ENCODE measurements around the gene CIT. TPM values are rescaled to one million over a fixed set of nuclear protein-coding genes. Genes with fewer than 3 reads are reported as not detected.

The CIT gene
- total and polyA plus RNA-seq, 9 of the 15 experiments (the other 6 are each of a cell fraction or from before 2014, with no cell fraction given), result 1.1 to 46.7 (median 21.3) TPM

- TF ChIP-seq ZNF398 (CRISPR knock-in tag; IDR thresholded peaks at IDR 0.05) (no peak), PREB (CRISPR knock-in tag; IDR thresholded peaks at IDR 0.05) (no peak), CREBBP (IDR thresholded peaks at IDR 0.05; ENCODE audit: low read depth, low read length) (no peak), RCOR1 (IDR thresholded peaks at IDR 0.05; ENCODE audit: borderline replicate concordance in 1 of 2, low read depth in 2 of 2, low read length in 2 of 2) (no peak), ETV5 (CRISPR knock-in tag; IDR thresholded peaks at IDR 0.05; ENCODE audit: low read depth) (no peak), TFAM (CRISPR knock-in tag; conservative IDR thresholded peaks at IDR 0.05) (no peak), MIER1 (IDR thresholded peaks at IDR 0.05; ENCODE audit: low read depth) (no peak), KAT8 (IDR thresholded peaks at IDR 0.05; ENCODE audit: low read depth) (no peak), POLR2G (IDR thresholded peaks at IDR 0.05; ENCODE audit: low read depth, low read length) (peak; percentile 45; the same call in 1 of the 2 replicates), TEAD1 (CRISPR knock-in tag; IDR thresholded peaks at IDR 0.05) (no peak), MXD1 (CRISPR knock-in tag; IDR thresholded peaks at IDR 0.05; ENCODE audit: borderline replicate concordance, poor library complexity, severe bottlenecking) (no peak), E2F1 (CRISPR knock-in tag; IDR thresholded peaks at IDR 0.05) (no peak), POU5F1 (IDR thresholded peaks at IDR 0.05; ENCODE audit: borderline replicate concordance, low read depth, low read length, partially characterized antibody) (no peak), CBFB (CRISPR knock-in tag; IDR thresholded peaks at IDR 0.05) (no peak)
Observed at GRCh38 chr12:119681728-119682638, 195.1 kb downstream of the CIT start (continued).

All from K562 (cell line).